NCI-H1105 (cell line): Measurements from ENCODE around the gene HCAR2.
"Not testable (repeated sequence)": the region's sequence is repeated elsewhere in the genome, so short reads cannot be mapped to it uniquely, and the experiment has no call there.

ENCODE experiments used
- DNase-seq: peaks from one replicate; lab custom pipeline; 2025; lab: John Stamatoyannopoulos, UW

HCAR2 gene

DNA sequence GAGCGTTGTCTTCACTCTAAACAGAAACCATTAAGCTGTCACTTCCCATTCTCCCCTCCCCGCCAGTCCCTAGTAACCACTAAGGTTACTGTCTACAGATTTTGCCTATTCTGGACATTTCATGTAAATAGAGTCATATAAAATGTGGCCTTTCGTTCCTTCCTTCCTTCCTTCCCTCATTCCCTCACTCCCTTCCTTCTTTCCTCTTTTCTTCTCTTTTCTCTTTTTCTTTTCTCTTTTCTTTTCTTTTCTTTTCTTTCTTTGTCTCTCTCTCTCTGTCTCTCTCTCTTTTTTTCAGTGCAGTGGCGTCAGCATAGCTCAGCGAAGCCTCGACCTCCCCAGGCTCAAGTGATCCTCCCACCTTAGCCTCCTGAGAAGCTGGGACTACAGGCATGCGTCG lies 37.8 kb downstream of the HCAR2 start:
- no peak for DNase-seq

GRCh38 chr12:122661938-122662337 lies 41.2 kb downstream of the HCAR2 start:
- DNase-seq, result no peak

- no peak for DNase-seq
These were observed 41.9 kb downstream of the HCAR2 start for GRCh38 chr12:122661246-122661645.

DNA sequence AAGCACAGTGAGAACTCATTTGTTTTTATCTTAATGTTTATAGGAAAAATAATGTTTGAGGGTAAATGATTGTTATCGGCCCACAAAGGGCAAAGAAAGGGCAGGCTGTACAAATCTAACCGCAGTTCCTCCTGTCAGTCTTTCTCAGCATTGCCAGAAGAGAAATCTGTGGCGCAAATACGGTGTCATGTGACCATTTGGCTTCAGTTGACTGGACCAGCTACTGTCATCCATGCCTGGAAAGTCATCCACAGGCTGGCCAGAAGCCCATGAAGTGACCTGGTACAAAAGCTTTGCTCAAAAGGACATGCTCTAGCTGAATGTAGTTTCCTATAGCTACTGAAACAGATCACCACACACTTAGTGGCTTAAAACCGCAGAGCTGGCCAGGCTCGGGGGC lies 43.6 kb downstream of the HCAR2 start:
- no peak for DNase-seq

DNA sequence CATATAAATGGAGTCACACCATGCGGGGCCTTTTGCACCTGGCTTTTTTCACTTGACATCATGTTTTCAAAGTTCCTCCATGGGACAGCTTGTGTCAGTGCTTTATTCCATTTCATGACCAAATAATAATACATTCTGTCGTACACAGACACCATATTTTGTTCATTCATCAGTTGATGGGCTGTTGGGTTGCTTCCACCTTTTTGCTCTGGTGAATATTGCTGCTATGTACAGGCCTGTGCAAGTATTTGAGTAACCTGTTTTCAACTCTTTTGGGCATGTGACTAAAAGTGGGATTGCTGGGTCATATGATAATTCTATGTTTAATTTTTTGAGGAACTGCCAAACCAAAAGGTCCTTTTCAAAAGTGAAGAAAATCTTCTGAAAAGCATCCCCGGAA lies 46.9 kb downstream of the HCAR2 start:
- no peak for DNase-seq

DNA sequence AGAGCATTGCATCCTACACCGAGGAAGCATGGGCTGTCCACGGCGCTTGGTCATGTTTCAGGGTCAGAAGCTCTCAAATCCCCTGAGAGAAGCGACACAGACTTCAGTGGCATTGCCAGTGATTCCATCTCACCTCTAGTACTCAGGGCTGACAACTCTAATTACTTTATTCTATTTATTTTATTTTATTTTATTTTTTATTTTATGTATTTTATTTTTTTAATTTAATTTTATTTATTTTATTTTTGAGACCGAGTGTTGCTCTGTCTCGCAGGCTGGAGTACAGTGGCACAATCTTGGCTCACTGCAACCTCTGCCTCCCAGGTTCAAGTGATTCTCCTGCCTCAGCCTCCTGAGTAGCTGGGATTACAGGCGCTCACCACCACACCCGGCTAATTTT lies 49.9 kb downstream of the HCAR2 start:
- not testable (repeated sequence) for DNase-seq

- no peak for DNase-seq
These were observed 51.5 kb downstream of the HCAR2 start for GRCh38 chr12:122651520-122652224.
